HG03354 (cell line): ENCODE measurements around the gene ALK.

Experiments
- ATAC-seq: cut with Tn5 transposase; IDR thresholded peaks from one replicate; pipeline ENCODE4 v1.9.1; 2021; ENCODE audit warnings: mild to moderate bottlenecking; ENCODE audit not compliant: unreplicated experiment, poor library complexity, severe bottlenecking

ALK gene

GRCh38 chr2:29910960-29911359 lies 10.4 kb downstream of the ALK start:
- ATAC-seq, result no peak

- no peak for ATAC-seq
Measured at GRCh38 chr2:29910465-29910864, 10.9 kb downstream of the ALK start.

GRCh38 chr2:29902356-29902755 lies 19.0 kb downstream of the ALK start:
- no peak for ATAC-seq

GRCh38 chr2:29900971-29901633 lies 20.3 kb downstream of the ALK start:
- ATAC-seq, result no peak

- no peak for ATAC-seq
Measured at GRCh38 chr2:29898999-29899398, 22.4 kb downstream of the ALK start.

- ATAC-seq, result no peak
Measured at GRCh38 chr2:29894822-29895614, 26.4 kb downstream of the ALK start.

- no peak for ATAC-seq
Measured at GRCh38 chr2:29892585-29893259, 28.7 kb downstream of the ALK start.

GRCh38 chr2:29881089-29881730 lies 40.2 kb downstream of the ALK start:
- ATAC-seq, result no peak

GRCh38 chr2:29880084-29880483 lies 41.3 kb downstream of the ALK start:
- no peak for ATAC-seq

- no peak for ATAC-seq
Measured at GRCh38 chr2:29879456-29879855, 41.9 kb downstream of the ALK start.

- no peak for ATAC-seq
Measured at GRCh38 chr2:29878898-29879297, 42.5 kb downstream of the ALK start.

- ATAC-seq, result no peak
Measured at GRCh38 chr2:29876374-29876773, 45.0 kb downstream of the ALK start.

GRCh38 chr2:29874745-29875144 lies 46.6 kb downstream of the ALK start:
- ATAC-seq, result no peak

GRCh38 chr2:29872870-29873269 lies 48.5 kb downstream of the ALK start:
- ATAC-seq, result no peak

GRCh38 chr2:29871541-29871940 lies 49.8 kb downstream of the ALK start:
- ATAC-seq, result no peak

GRCh38 chr2:29865512-29865911 lies 55.9 kb downstream of the ALK start:
- ATAC-seq, result no peak

- ATAC-seq, result no peak
Measured at GRCh38 chr2:29864988-29865387, 56.4 kb downstream of the ALK start.

GRCh38 chr2:29855924-29856639 lies 65.3 kb downstream of the ALK start:
- no peak for ATAC-seq

GRCh38 chr2:29850794-29851193 lies 70.6 kb downstream of the ALK start:
- ATAC-seq, result no peak
